Neural progenitor cell (in vitro differentiated cells): ENCODE results near the gene KLF16.

Experiments used
- CTCF ChIP-seq: fragments of 200-600 bp; sonication (generic); IDR thresholded peaks from 2 replicates; pipeline ENCODE4 v1.5.1; 2017; ENCODE audit warnings: antibody characterized with exemption, mild to moderate bottlenecking
- EZH2 ChIP-seq: fragments of 200-600 bp; sonication (generic); IDR thresholded peaks from 2 replicates; pipeline ENCODE4 v1.6.1; 2017; ENCODE audit warnings: antibody characterized with exemption, mild to moderate bottlenecking, moderate library complexity
- EZH2phosphoT487 ChIP-seq: fragments of 200-600 bp; sonication (generic); IDR thresholded peaks from 2 replicates; pipeline ENCODE4 v1.6.1; 2017; ENCODE audit warnings: antibody characterized with exemption

- TF ChIP-seq CTCF (no peak), EZH2 (no peak), EZH2phosphoT487 (no peak)
Observed at GRCh38 chr19:1910177-1910576, 46.8 kb upstream of the KLF16 start.
